Mesothelial cell of epicardium (in vitro differentiated cells): ENCODE data around the gene FLYWCH2. TPM values are rescaled to one million over a fixed set of nuclear protein-coding genes. Genes with fewer than 3 reads are reported as not detected.

ENCODE experiments used
- DNase-seq, 2 experiments: peaks; one replicate each; pipeline ENCODE4 v3.0.0; 2021; ENCODE audit warnings: low spot score in 2 of 2; ENCODE audit not compliant: unreplicated experiment in 2 of 2
- H3K27ac Mint-ChIP-seq: 2 replicates; pipeline ENCODE4 v1.8.0; 2021; ENCODE audit warnings: mixed read lengths
- H3K27me3 Mint-ChIP-seq: 2 replicates; pipeline ENCODE4 v1.8.0; 2021; ENCODE audit warnings: low read depth, mixed read lengths
- H3K36me3 Mint-ChIP-seq: 2 replicates; pipeline ENCODE4 v1.8.0; 2021; ENCODE audit warnings: mixed read lengths
- H3K4me1 Mint-ChIP-seq: 2 replicates; pipeline ENCODE4 v1.8.0; 2021; ENCODE audit warnings: mixed read lengths
- H3K4me3 Mint-ChIP-seq: 2 replicates; pipeline ENCODE4 v1.8.0; 2021; ENCODE audit warnings: mild to moderate bottlenecking, moderate library complexity, mixed read lengths
- H3K9me3 Mint-ChIP-seq: 2 replicates; pipeline ENCODE4 v1.8.0; 2021; ENCODE audit warnings: mixed read lengths
- total RNA-seq: library from RNA; stranded (reverse); gene quantifications from 3 replicates; pipeline ENCODE4 v1.2.1, GENCODE V29; 2021
- TF ChIP-seq, protein P1 (sequence below): fragments of 200-600 bp; sonication (generic); IDR thresholded peaks from one replicate; pipeline ENCODE4 v1.5.0; 2021; ENCODE audit warnings: antibody characterized with exemption; ENCODE audit not compliant: unreplicated experiment

FLYWCH2 gene
- total RNA-seq, 1 donor from 2014 or later, result 28.6 TPM

GRCh38 chr16:2897110-2897509 is 14.1 kb downstream of the FLYWCH2 start:
- no peak overlapping the region for H3K27ac Mint-ChIP-seq
- no peak for DNase-seq
- H3K4me3 Mint-ChIP-seq, result no peak overlapping the region
- no peaks in the 10 kb centered on the region for H3K27me3 Mint-ChIP-seq
- no peaks in the 10 kb centered on the region for H3K36me3 Mint-ChIP-seq
- H3K4me1 Mint-ChIP-seq, result no peaks in the 10 kb centered on the region
- no peaks in the 10 kb centered on the region for H3K9me3 Mint-ChIP-seq
- TF ChIP-seq, protein P1, sequence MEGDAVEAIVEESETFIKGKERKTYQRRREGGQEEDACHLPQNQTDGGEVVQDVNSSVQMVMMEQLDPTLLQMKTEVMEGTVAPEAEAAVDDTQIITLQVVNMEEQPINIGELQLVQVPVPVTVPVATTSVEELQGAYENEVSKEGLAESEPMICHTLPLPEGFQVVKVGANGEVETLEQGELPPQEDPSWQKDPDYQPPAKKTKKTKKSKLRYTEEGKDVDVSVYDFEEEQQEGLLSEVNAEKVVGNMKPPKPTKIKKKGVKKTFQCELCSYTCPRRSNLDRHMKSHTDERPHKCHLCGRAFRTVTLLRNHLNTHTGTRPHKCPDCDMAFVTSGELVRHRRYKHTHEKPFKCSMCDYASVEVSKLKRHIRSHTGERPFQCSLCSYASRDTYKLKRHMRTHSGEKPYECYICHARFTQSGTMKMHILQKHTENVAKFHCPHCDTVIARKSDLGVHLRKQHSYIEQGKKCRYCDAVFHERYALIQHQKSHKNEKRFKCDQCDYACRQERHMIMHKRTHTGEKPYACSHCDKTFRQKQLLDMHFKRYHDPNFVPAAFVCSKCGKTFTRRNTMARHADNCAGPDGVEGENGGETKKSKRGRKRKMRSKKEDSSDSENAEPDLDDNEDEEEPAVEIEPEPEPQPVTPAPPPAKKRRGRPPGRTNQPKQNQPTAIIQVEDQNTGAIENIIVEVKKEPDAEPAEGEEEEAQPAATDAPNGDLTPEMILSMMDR, result no peak

DNA sequence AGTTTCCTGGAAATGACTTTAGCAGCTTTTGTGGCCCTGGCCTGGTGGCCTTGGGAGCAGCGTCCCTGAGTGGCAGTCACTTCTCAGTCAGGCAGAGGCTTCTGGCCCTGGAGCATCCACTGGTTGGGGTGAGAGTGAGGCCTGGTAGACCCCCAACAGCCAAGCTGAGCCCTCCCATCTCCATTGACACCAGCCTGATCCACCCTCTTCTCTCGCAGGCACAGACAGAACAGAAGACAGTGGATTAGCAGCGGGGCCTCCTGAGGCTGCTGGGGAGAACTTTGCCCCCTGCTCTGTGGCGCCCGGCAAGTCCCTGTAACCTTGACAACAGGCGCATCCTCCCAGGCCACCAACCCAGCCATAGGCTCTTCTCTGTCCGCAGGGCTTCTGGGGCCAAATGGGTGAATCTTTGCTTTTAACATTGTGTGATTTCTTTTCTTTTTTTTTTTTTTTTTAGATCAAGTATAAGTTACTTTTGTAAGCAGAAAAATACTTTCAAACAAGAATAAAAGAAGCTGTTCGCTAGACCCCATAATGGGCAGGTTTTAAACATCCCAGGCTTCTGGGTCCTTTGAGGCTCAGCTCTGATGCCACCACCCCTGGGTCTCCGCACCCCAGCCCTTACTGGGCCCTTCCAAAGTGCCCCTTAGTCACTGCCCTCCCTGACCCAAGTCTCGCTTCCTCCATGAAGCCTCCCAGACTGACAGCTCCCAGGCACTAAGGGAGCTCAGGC is 16.0 kb downstream of the FLYWCH2 start:
- Mint-ChIP-seq H3K27me3 (no peaks in the 10 kb centered on the region), H3K36me3 (peaks cover 1% of the 10 kb centered on the region), H3K9me3 (no peaks in the 10 kb centered on the region), H3K4me1 (peaks cover 3% of the 10 kb centered on the region), H3K27ac (no peak overlapping the region), H3K4me3 (no peak overlapping the region)
- no peak for DNase-seq
- TF ChIP-seq, protein P1, result no peak

DNA sequence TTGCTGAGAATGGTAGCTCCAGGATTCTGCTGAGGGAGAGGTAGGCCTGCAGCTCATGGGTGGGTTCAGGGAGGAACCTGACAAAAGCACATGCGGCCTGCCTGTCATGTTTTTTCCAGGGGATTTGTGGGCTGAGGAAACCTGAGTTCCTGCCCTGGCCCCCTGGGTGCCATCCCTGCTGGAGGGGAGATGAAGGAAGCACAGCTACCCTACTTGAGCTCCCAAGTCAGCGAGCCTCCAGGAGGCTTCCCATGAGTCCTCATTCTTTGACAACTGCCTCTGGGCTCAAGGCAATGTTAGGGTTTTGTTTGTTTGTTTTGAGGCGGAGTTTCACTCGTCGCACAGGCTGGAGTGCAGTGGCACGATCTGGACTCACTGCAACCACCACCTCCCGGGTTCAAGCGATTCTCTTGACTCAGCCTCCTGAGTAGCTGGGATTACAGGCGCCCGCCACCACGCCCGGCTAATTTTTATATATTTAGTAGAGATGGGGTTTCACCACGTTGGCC is 16.6 kb downstream of the FLYWCH2 start:
- H3K4me3 Mint-ChIP-seq, result no peak overlapping the region
- no peaks in the 10 kb centered on the region for H3K27me3 Mint-ChIP-seq
- H3K27ac Mint-ChIP-seq, result no peak overlapping the region
- H3K4me1 Mint-ChIP-seq, result peaks cover 5% of the 10 kb centered on the region
- TF ChIP-seq, protein P1, result no peak
- DNase-seq, result no peak
- H3K36me3 Mint-ChIP-seq, result peaks cover 1% of the 10 kb centered on the region
- H3K9me3 Mint-ChIP-seq, result no peaks in the 10 kb centered on the region

GRCh38 chr16:2900526-2901075 is 17.6 kb downstream of the FLYWCH2 start:
- Mint-ChIP-seq H3K4me1 (peaks cover 5% of the 10 kb centered on the region), H3K4me3 (no peak overlapping the region), H3K9me3 (no peaks in the 10 kb centered on the region), H3K27me3 (no peaks in the 10 kb centered on the region), H3K36me3 (peaks cover 1% of the 10 kb centered on the region), H3K27ac (no peak overlapping the region)
- no peak for DNase-seq
- TF ChIP-seq, protein P1, result no peak

DNA sequence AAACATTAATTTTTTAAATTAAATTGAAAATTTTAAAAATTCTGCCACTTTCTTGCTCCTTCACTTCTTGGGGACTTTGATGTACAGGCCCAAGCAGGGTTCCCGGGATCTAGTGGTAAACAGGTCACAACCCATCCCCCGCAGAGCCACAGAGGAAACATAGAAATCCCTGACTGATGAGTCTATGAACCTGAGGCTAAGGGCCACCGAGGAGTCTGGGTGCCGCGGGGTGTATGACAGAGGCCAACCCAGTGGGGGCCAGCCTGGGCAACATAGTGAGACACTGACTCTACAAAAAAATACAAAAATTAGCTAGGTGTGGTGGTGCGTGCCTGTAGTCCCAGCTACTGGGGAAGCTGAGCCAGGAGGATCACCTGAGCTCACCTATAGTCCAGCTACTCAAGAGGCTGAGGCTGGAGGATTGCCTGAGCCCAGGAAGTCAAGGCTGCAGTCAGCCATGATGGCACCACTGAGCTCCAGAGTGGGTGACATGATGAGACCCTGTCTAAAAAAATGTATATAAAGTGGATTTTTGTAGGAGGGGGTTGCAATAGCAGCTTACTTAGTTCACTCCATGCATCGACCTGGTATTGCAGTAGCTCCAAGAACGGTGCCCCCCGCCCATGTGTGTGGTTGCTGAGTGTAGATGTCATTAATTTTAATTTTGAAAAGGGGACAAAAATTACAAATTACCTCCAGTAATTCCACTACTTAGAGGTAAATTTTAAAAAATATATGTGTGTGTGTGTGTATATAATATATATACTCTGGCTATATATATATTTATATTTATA is 19.5 kb downstream of the FLYWCH2 start:
- H3K4me1 Mint-ChIP-seq, result peaks cover 11% of the 10 kb centered on the region
- no peak overlapping the region for H3K4me3 Mint-ChIP-seq
- no peaks in the 10 kb centered on the region for H3K27me3 Mint-ChIP-seq

More for the DNA sequence above, 19.5 kb downstream of the FLYWCH2 start:
- Mint-ChIP-seq H3K9me3 (no peaks in the 10 kb centered on the region), H3K27ac (no peak overlapping the region), H3K36me3 (peaks cover 1% of the 10 kb centered on the region)
- TF ChIP-seq, protein P1, result no peak
- no peak for DNase-seq
